Hepatocyte (in vitro differentiated cells): ENCODE results near the gene HEPHL1.

Source experiments
- CTCF ChIP-seq: fragments of 200-600 bp; sonication (generic); IDR thresholded peaks from 2 replicates; pipeline ENCODE4 v1.5.1; 2016; ENCODE audit warnings: antibody characterized with exemption, mild to moderate bottlenecking; ENCODE audit not compliant: poor library complexity
- EZH2 ChIP-seq: fragments of 200-600 bp; sonication (generic); IDR thresholded peaks from 2 replicates; pipeline ENCODE4 v1.6.1; 2016; ENCODE audit warnings: antibody characterized with exemption, mild to moderate bottlenecking, borderline replicate concordance

DNA sequence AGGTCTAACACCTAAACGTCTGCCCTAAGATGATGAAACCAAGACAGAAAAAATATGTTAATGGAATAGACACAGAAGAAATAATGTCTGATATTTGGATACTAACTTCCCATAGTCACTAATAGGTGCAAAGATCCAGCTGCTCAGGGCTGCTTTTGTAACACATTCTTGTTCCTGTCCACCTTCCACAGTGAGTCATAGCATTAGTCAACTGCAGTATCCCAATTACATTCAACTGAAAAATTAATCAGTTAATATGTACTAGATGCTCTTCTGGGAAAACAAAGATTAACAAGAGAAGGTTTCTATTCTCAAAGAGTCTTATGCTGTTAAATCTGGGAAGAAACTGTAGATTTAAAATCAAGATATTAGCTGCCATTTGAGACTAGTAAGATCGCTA is 47.6 kb downstream of the HEPHL1 start:
- TF ChIP-seq EZH2 (no peak), CTCF (no peak)
